ENCODE measurements around the gene LACTB.

- no peak for TF ChIP-seq EZH2 (IDR thresholded peaks at IDR 0.05)
- no peak for TF ChIP-seq POLR2AphosphoS5 (IDR thresholded peaks at IDR 0.05; ENCODE audit: borderline replicate concordance, low read depth, low read length)
- no peak for TF ChIP-seq FOXP2 (optimal IDR thresholded peaks at IDR 0.05; ENCODE audit: control extremely low read depth, extremely low read length, insufficient read depth)
Observed at GRCh38 chr15:63134245-63134985, 12.8 kb downstream of the LACTB start.
